HG02798 (cell line): Measurements from ENCODE around the gene KAZN.

Experiments
- ATAC-seq: cut with Tn5 transposase; IDR thresholded peaks from one replicate; pipeline ENCODE4 v1.9.1; 2021; ENCODE audit warnings: mild to moderate bottlenecking; ENCODE audit not compliant: unreplicated experiment, poor library complexity

Gene KAZN

GRCh38 chr1:14733779-14734140, 135.3 kb downstream of the KAZN start:
- no peak for ATAC-seq

GRCh38 chr1:14735841-14736240, 137.4 kb downstream of the KAZN start:
- ATAC-seq = no peak

- ATAC-seq = no peak
These were observed 139.1 kb downstream of the KAZN start for GRCh38 chr1:14737561-14738094.

- no peak for ATAC-seq
These were observed 139.8 kb downstream of the KAZN start for GRCh38 chr1:14738235-14738634.

DNA sequence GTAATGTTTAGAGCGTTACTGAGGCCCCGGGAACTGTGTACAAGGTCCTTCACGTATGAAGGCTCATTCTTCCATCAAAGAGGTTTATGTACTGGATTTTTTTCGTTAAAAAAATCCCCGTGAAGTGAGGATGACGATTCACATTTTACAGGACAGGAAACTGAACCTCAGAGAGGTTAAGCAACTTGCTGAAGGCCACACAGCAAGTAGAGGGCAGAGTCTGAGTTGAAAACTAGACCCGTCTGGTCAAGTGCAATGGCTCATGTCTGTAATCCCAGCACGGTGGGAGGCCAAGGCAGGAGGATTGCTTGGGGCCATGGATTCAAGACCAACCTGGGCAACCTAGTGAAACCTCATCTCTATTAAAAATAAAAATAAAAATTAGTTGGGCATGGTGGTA, 140.2 kb downstream of the KAZN start:
- no peak for ATAC-seq

DNA sequence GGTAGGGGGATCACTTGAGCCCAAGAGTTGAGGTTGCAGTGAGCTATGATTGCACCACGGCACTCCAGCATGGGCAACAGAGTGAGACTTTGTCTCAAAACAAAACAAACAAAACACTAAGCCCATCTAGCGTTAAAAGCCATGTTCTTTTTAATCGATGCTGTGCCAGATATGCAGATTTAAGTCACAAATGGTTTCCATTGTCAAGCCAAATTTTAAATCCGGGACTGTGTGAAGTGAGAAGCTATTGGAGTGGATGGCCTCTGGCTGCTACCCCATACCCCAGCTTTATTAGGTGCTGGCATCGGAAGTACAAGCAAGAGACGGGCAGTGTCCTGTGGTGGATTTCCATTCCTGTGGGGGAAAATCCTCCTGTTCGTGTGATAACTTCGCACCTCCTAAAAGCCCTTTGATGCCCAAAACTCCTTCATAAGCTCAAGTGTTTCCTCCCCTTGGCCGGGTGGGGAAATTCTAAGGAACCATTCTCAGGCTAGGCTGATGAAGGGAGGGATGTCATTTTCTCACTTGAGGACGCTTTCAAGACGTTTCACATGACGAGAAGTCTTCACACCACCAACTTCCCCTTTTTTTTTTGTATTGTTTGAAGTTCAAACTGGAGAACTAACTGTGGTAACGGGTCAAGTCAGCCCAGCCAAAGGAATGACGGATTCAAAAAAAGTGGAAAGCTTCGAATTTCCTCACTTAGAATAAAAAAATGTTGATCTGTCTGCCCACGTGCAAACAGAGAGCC, 140.8 kb downstream of the KAZN start:
- no peak for ATAC-seq

DNA sequence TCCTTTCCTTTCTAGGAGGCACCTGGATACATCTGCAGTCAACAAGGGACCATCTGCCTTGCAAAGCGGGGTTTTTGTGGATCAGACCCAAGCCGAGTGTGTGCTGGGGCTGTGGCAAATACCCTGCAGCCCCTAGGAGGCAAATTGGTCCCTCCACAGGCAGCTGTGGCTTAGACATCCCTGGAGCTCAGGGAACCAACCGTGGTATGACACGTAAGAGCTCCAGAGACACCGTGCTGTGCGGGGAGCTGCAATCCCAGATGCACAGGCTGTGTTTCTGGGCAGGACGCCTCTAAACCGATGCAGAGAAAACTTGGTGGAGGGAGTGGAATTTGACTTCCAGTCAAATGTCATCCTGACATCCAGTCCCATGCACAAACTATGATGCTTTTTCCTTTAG, 141.5 kb downstream of the KAZN start:
- no peak for ATAC-seq

DNA sequence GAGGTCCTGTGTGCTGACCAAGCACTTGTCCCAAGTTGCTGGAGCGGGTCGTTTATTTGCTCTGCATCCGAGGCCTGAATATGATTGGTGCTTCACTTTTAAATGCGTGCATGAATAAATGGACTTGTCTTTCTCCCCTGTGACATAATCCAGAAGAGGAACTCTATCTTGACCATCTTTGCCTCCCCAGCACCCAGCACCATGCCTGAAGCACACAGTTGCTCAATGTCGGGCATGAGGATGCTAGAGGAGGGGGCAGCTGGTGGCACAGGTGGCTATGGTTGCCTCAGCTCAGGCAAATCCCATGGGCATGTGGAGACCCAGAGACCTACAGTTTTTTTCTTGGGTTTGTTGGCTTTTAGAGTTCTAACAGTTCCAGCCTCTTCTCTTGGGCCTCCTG, 142.6 kb downstream of the KAZN start:
- ATAC-seq = no peak

DNA sequence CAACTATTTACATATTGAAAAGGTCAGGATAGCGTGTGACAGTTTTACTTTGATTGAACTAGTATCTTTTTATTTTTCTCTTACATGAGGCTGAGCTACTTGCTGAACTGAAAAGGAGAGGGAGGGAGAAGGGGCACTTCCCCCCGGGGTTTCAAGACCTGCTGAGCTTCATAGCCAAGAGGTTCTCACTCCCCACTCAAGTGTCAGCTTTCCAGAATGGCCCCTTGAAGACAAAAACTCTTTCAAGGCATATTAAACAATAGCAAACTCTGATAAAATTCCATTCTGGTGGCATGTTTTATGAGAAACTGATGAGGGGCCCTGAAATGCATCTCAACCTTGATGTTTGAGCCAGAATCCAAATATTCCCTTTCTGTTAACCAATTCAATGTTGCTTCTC, 143.0 kb downstream of the KAZN start:
- no peak for ATAC-seq

DNA sequence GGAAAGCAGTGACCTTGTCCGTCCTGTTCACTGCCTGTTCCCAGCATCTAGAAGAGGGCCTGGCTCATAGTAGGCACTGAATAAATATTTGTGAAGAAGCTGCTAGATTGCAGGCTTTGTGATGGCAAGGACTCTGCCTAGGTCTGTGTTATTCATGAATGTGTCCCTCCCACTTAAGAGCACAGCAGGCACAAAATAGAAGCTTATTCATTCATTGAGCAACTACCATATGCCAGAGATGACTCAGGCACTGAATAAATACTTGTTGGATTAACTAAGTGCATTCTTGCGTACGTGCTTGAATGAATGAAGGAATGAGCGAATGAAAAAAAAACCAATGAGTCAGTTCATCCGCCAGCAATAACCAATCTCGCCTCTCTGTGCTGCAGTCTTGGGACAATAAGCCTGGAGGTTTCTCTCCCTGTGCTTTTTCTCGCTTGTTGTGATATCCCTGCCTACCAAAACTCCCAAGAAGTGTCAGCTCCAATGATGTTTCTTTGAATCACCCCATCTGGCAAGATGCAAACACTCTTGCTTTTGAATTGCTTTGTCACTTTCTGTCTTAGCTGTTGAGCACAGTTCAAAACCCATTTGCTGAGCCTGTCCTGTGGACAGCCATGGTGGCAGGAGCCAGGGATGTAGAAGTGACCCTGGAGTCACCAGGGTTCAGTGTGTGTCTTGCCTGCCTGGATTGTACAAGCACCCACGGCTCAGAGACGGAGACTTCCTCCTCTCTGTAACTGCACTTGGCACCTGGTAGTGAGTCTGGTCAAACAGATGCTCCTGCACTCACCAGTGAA, 143.9 kb downstream of the KAZN start:
- no peak for ATAC-seq

DNA sequence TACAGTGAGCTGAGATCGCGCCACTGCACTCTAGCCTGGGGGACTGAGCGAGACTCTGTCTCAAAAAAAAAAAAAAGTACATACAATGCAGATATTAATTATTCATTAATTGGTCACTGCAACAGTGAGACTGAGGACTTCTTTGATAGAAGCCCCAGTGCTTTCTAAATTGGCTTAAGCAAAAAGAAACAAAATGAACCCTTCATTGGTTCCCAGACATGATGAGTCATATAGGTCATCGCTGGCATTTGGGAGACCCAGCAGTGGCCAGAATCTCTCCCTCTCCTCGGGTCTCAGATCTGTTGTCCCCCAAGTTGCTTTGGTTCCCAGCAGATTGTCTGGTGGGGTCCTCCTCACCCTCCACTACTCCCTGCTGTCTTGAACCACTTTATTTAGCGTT, 144.9 kb downstream of the KAZN start:
- no peak for ATAC-seq

DNA sequence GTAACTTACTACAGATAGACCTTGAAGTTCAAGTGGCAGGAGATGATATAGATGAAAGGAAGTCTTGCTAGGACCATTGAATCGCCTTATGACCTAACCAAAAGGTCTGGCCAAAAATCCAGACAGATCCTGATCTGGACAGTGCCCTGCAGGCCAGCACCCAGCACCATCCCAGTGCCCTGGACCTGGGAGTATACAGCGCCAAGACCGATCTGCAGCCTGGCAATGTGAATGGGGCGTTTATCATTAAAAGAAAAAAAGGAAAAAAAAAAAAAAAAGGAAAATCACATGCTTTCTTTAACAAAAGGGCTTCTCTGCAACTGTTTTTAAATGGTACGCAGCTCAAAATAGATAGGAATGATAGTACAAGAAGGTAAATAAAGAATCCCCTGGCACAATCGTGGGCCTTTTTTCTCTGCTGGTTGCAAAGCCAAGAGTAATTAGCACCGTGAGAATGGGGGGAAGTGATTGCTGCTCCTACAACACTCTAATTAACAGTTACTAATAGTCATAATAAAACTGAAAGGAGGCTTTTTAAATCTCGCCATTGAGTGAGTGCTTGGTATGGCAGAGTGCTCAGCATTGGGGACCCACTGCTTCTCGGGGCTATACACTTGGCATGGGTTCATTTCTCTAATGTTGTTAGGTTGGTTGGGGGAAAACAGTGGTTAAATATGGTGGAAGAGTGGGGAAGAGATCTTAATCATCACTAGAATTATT, 146.7 kb downstream of the KAZN start:
- no peak for ATAC-seq

GRCh38 chr1:14745789-14746188, 147.3 kb downstream of the KAZN start:
- no peak for ATAC-seq

- no peak for ATAC-seq
These were observed 147.9 kb downstream of the KAZN start for GRCh38 chr1:14746393-14746792.

DNA sequence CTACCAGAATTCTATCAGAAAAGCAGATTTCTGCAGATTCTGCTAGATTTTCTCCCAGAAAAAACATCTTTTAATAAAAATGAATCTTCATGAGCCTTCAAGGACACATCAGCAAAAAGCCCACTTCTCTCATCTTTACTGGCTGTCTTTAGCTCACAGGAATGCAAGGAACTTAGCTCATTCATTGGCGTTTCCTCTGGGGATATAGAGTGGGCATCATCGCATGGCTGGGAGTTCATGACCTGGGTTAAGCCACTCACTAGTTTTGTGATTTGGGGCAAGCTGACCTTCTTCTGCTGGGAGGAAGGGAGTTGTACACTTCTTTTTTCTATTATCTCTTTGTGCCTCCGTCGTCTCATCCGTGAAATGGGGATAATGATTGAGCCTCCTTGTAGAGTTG, 149.7 kb downstream of the KAZN start:
- ATAC-seq = no peak

- no peak for ATAC-seq
These were observed 150.5 kb downstream of the KAZN start for GRCh38 chr1:14748977-14749376.

- ATAC-seq = no peak
These were observed 152.0 kb downstream of the KAZN start for GRCh38 chr1:14750490-14750889.

DNA sequence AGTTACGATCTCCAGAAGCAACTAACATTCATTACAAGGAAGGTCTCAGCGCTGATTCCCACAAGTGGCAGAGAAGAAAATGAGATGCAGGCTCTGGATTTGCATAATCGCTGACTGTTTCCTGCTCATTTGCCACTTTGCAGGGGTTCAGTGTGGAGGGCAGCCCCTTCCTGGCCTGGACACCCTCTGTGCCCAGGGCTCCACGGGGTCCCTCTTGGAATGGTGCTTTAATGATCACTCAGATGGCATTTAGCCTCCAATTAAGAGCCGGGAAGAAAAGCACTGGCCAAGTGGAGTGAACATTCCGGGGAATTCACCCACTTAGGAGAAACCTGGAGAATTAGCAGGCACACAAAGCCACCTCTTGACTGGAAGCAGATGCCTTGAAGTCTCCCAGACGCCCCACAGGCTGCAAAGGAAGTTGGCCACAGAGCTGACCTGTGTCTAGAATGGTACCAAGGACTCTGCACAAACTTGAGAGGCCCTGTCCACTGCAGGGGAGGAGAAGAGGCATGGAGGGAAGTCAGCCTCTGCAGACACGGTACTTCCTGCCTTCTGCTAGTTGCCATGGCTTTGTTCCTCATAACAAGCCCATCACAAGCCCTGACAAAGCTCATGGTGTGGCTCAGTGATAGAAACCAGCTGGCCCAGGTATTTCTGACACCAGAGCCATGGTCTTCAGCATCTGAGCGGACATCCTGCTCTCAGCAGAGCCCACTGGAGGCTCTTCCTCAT, 157.2 kb downstream of the KAZN start:
- ATAC-seq = no peak

DNA sequence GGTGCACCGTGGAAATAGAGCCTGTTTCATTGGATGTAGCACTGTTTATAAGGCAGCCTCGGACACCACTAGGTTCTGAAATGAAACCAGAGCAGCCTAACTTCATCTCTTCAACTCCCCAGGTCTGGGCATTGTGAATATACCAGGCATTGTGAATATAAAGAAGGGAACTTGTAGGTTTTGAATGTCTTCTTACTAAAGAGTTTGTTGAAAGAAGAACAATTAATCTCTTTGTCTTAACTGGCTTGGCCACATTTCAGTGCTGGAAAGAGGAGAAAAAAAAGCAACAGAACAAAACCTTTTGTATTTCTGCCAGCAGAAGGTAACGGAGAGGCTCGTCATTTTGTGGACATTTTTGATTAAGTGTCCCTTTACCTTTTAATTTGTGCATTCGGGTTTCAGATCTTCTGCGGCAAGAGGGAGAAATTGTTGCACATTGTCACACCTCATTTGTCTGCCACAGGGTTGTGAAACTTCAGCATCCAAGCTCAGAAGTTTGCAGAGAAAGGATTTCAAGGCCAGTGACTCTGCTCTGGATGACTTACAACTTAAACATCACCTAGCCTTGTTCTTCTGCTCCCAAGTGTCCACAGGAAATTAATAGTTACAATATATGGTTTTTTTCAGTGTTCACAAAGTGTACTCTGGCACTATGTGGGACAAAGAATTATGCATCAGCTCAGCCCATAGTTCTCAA, 158.3 kb downstream of the KAZN start:
- ATAC-seq = no peak

- no peak for ATAC-seq
These were observed 158.8 kb downstream of the KAZN start for GRCh38 chr1:14757286-14757625.
